H9 (cell line): Measurements from ENCODE around the gene IQCE. TPM values are rescaled to one million over a fixed set of nuclear protein-coding genes. Genes with fewer than 3 reads are reported as not detected.
A peak's percentile ranks its signal among the peaks of the same experiment; 100 is the strongest.

Source experiments
- DNase-seq: peaks from one replicate; pipeline ENCODE4 v3.0.0-alpha.2; 2017
- H2AFZ ChIP-seq: one replicate; pipeline ENCODE4 v1.6.1; 2013; ENCODE audit warnings: mild to moderate bottlenecking, low read length, control low read depth, moderate library complexity
- H2AK5ac ChIP-seq: 2 replicates; pipeline ENCODE4 v1.6.1; 2013; ENCODE audit warnings: low read length, control low read depth, mixed read lengths; ENCODE audit not compliant: insufficient read length
- H2BK120ac ChIP-seq: one replicate; pipeline ENCODE4 v1.6.1; 2013; ENCODE audit warnings: low read depth, mild to moderate bottlenecking, low read length, control low read depth, inconsistent platforms; ENCODE audit not compliant: poor library complexity, severe bottlenecking
- H2BK12ac ChIP-seq: 2 replicates; pipeline ENCODE4 v1.6.1; 2013; ENCODE audit warnings: low read length, control low read depth, mixed read lengths, low read depth; ENCODE audit not compliant: insufficient read length
- H2BK15ac ChIP-seq: 2 replicates; pipeline ENCODE4 v1.6.1; 2013; ENCODE audit warnings: low read depth, low read length, control low read depth
- H2BK20ac ChIP-seq: one replicate; pipeline ENCODE4 v1.6.1; 2013; ENCODE audit warnings: low read depth, mild to moderate bottlenecking, low read length, control low read depth, inconsistent platforms; ENCODE audit not compliant: poor library complexity, severe bottlenecking
- H2BK5ac ChIP-seq: 2 replicates; pipeline ENCODE4 v1.6.1; 2013; ENCODE audit warnings: low read length, control low read depth, mixed read lengths; ENCODE audit not compliant: insufficient read length
- H3K14ac ChIP-seq: 2 replicates; pipeline ENCODE4 v1.6.1; 2013; ENCODE audit warnings: low read length, control low read depth; ENCODE audit not compliant: insufficient read depth
- H3K18ac ChIP-seq: 2 replicates; pipeline ENCODE4 v1.6.1; 2013; ENCODE audit warnings: low read depth, mild to moderate bottlenecking, mixed read lengths, low read length, control low read depth; ENCODE audit not compliant: insufficient read length
- H3K23ac ChIP-seq: 2 replicates; pipeline ENCODE4 v1.6.1; 2013; ENCODE audit warnings: low read length, control low read depth, mixed read lengths, low read depth; ENCODE audit not compliant: insufficient read length
- H3K23me2 ChIP-seq: 2 replicates; pipeline ENCODE4 v1.6.1; 2013; ENCODE audit warnings: low read depth, mild to moderate bottlenecking, mixed read lengths, low read length, control low read depth; ENCODE audit not compliant: insufficient read length, poor library complexity, severe bottlenecking
- H3K27ac ChIP-seq: 2 replicates; pipeline ENCODE4 v1.5.1; 2013; ENCODE audit warnings: low read length, control low read depth, mixed read lengths, low read depth; ENCODE audit not compliant: insufficient read length
- H3K27me3 ChIP-seq: 2 replicates; pipeline ENCODE4 v1.6.1; 2013; ENCODE audit warnings: low read length, control low read depth, inconsistent platforms; ENCODE audit not compliant: insufficient read depth
- H3K4ac ChIP-seq: 2 replicates; pipeline ENCODE4 v1.6.1; 2013; ENCODE audit warnings: low read depth, mild to moderate bottlenecking, control low read depth, inconsistent platforms, low read length, moderate library complexity
- H3K4me1 ChIP-seq: 2 replicates; pipeline ENCODE4 v1.6.1; 2013; ENCODE audit warnings: low read length, control low read depth, inconsistent platforms; ENCODE audit not compliant: insufficient read depth
- H3K4me2 ChIP-seq: 2 replicates; pipeline ENCODE4 v1.6.1; 2013; ENCODE audit warnings: low read length, control low read depth, mixed read lengths; ENCODE audit not compliant: insufficient read length, insufficient read depth
- H3K56ac ChIP-seq: 2 replicates; pipeline ENCODE4 v1.6.1; 2013; ENCODE audit warnings: low read depth, mild to moderate bottlenecking, mixed read lengths, low read length, control low read depth; ENCODE audit not compliant: insufficient read length
- H3K79me1 ChIP-seq: 2 replicates; pipeline ENCODE4 v1.6.1; 2013; ENCODE audit warnings: low read depth, mild to moderate bottlenecking, moderate library complexity, low read length, control low read depth, inconsistent platforms; ENCODE audit not compliant: insufficient read depth, poor library complexity, severe bottlenecking
- H3K79me2 ChIP-seq: 2 replicates; pipeline ENCODE4 v1.6.1; 2013; ENCODE audit warnings: low read length, control low read depth, inconsistent platforms; ENCODE audit not compliant: insufficient read depth
- H3K9ac ChIP-seq: 2 replicates; pipeline ENCODE4 v1.6.1; 2013; ENCODE audit warnings: low read length, control low read depth, mixed read lengths; ENCODE audit not compliant: insufficient read length; ENCODE audit errors: extremely low read depth
- H3K9me3 ChIP-seq: one replicate; pipeline ENCODE4 v1.6.1; 2013; ENCODE audit warnings: low read depth, low read length, inconsistent platforms; ENCODE audit not compliant: control insufficient read depth
- H3T11ph ChIP-seq: one replicate; pipeline ENCODE4 v1.6.1; 2013; ENCODE audit warnings: mild to moderate bottlenecking, low read length, control low read depth, inconsistent platforms
- H4K20me1 ChIP-seq: one replicate; pipeline ENCODE4 v1.6.1; 2013; ENCODE audit not compliant: control insufficient read depth, insufficient read length, insufficient read depth
- H4K5ac ChIP-seq: 2 replicates; pipeline ENCODE4 v1.6.1; 2013; ENCODE audit warnings: low read depth, mild to moderate bottlenecking, mixed read lengths, low read length, control low read depth; ENCODE audit not compliant: insufficient read length
- H4K8ac ChIP-seq: replicated peaks from 2 replicates; pipeline ENCODE4 v1.6.1; 2013; ENCODE audit warnings: low read length, control low read depth, mixed read lengths, low read depth; ENCODE audit not compliant: insufficient read length
- H4K91ac ChIP-seq: 2 replicates; pipeline ENCODE4 v1.6.1; 2013; ENCODE audit warnings: low read depth, mild to moderate bottlenecking, moderate library complexity, mixed read lengths, low read length, control low read depth; ENCODE audit not compliant: insufficient read length
- H3K27ac Mint-ChIP-seq, 3 experiments: 2 replicates in 2 of 3; 3 replicates in 1 of 3; pipeline ENCODE4 v1.8.0; 2020 to 2021; ENCODE audit warnings: mixed read lengths in 3 of 3, mild to moderate bottlenecking in 1 of 3, moderate library complexity in 1 of 3
- H3K27me3 Mint-ChIP-seq: 2 replicates; pipeline ENCODE4 v1.8.0; 2021; ENCODE audit warnings: low read depth, mild to moderate bottlenecking, moderate library complexity, mixed read lengths
- H3K36me3 Mint-ChIP-seq, 3 experiments: 2 replicates in 2 of 3; 3 replicates in 1 of 3; pipeline ENCODE4 v1.8.0; 2020 to 2021; ENCODE audit warnings: low read depth in 3 of 3, mixed read lengths in 3 of 3; ENCODE audit not compliant: insufficient read depth in 1 of 3
- H3K4me1 Mint-ChIP-seq, 2 experiments: 2 replicates each; pipeline ENCODE4 v1.8.0; 2020; ENCODE audit warnings: mixed read lengths in 2 of 2
- H3K4me3 Mint-ChIP-seq, 2 experiments: 2 replicates in 1 of 2; 3 replicates in 1 of 2; pipeline ENCODE4 v1.8.0; 2020 to 2021; ENCODE audit warnings: mild to moderate bottlenecking in 2 of 2, mixed read lengths in 2 of 2, moderate library complexity in 1 of 2
- H3K9me3 Mint-ChIP-seq, 2 experiments: 2 replicates in 1 of 2; 3 replicates in 1 of 2; pipeline ENCODE4 v1.8.0; 2020; ENCODE audit warnings: mild to moderate bottlenecking in 2 of 2, mixed read lengths in 2 of 2, moderate library complexity in 1 of 2
- WGBS: extraction: QIAGEN DNeasy Blood & Tissue Kit; methylation state at CpG from one replicate; pipeline ENCODE4 v1.1.7; 2013; ENCODE audit warnings: missing lambda C conversion rate, low lambda C conversion rate, mixed read lengths; ENCODE audit not compliant: insufficient read length; ENCODE audit errors: extremely low coverage; 5-methylcytosine and 5-hydroxymethylcytosine counted together
- total RNA-seq: library from RNA; stranded (reverse); gene quantifications from 2 replicates; pipeline ENCODE4 v1.2.1, GENCODE V29; 2021
- TF ChIP-seq, protein P1 (sequence below): fragments of 200-600 bp; sonication (generic); conservative IDR thresholded peaks from 3 replicates; pipeline ENCODE4 v1.8.0; 2021; ENCODE audit warnings: antibody characterized with exemption, mild to moderate bottlenecking

The IQCE gene
- total RNA-seq, 1 experiment from 2014 or later, result 7.0 TPM

DNA sequence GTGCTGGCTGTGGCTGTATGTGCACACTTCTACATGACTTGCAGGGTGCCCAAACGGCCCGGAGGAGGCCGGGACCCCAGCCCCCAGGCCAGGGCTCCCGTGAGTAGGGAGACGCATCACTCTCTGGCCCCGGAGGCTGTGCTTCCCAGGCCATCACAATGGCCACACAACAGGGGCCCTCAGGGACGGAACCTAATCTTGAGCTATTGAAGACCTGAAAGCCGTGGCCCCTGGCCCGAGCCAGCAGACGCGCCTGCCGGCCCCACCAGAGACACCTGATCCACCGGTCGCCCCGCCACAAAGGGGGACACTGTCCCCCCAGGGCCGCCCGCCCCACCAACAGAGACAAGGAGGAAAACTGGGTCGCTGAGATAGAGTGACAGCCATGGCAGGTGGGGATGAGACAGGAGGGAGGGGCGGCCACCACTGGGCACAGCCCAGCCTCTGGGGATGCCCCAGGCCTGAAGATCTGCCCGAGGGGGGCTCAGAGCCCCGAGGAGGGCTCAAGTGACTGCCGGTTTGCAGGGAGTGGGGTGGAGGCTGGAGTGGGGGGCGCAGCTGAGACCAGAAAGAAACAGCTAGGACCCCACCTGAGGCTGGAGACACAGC lies 49.4 kb upstream of the IQCE start:
- H2BK12ac ChIP-seq, result no peak overlapping the region
- H3K14ac ChIP-seq, result no peak overlapping the region
- no peaks in the 10 kb centered on the region for H3K79me1 ChIP-seq
- H4K5ac ChIP-seq, result no peak overlapping the region
- H3T11ph ChIP-seq, result no peak overlapping the region
- no peak overlapping the region for H4K91ac ChIP-seq
- no peak overlapping the region for H3K4me3 Mint-ChIP-seq
- no peaks in the 10 kb centered on the region for H4K20me1 ChIP-seq
- H2AK5ac ChIP-seq, result no peak overlapping the region
- H3K4ac ChIP-seq, result no peak overlapping the region
- no peak overlapping the region for H3K18ac ChIP-seq
- H3K27me3 Mint-ChIP-seq, result no peaks in the 10 kb centered on the region
- peak overlapping the region in 1 of 3 experiments; percentile 53; a peak in 1 of 7 replicates for H3K27ac Mint-ChIP-seq
- H3K9me3 ChIP-seq, result no peaks in the 10 kb centered on the region
- no peak overlapping the region for H3K4me2 ChIP-seq
- no peaks in the 10 kb centered on the region for H3K27me3 ChIP-seq
- H2AFZ ChIP-seq, result no peak overlapping the region
- no peak overlapping the region for H3K56ac ChIP-seq
- H3K79me2 ChIP-seq, result no peaks in the 10 kb centered on the region
- no peaks in the 10 kb centered on the region for H3K23me2 ChIP-seq
- no peak overlapping the region for H2BK120ac ChIP-seq
- DNase-seq, result no peak
- no peak overlapping the region for H3K23ac ChIP-seq
- peaks cover 13 to 36% of the 10 kb centered on the region in 2 experiments for H3K4me1 Mint-ChIP-seq
- H3K9ac ChIP-seq, result no peak overlapping the region
- no peak overlapping the region for H4K8ac ChIP-seq
- no peaks in the 10 kb centered on the region; a peak in 1 of 5 replicates for H3K9me3 Mint-ChIP-seq
- no peak overlapping the region for H2BK5ac ChIP-seq
- no peak overlapping the region for H2BK15ac ChIP-seq
- no peak overlapping the region for H2BK20ac ChIP-seq
- TF ChIP-seq, protein P1, sequence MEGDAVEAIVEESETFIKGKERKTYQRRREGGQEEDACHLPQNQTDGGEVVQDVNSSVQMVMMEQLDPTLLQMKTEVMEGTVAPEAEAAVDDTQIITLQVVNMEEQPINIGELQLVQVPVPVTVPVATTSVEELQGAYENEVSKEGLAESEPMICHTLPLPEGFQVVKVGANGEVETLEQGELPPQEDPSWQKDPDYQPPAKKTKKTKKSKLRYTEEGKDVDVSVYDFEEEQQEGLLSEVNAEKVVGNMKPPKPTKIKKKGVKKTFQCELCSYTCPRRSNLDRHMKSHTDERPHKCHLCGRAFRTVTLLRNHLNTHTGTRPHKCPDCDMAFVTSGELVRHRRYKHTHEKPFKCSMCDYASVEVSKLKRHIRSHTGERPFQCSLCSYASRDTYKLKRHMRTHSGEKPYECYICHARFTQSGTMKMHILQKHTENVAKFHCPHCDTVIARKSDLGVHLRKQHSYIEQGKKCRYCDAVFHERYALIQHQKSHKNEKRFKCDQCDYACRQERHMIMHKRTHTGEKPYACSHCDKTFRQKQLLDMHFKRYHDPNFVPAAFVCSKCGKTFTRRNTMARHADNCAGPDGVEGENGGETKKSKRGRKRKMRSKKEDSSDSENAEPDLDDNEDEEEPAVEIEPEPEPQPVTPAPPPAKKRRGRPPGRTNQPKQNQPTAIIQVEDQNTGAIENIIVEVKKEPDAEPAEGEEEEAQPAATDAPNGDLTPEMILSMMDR, result no peak
- no CpG with 5 or more reads among the region's 23 CpGs for WGBS
- no peaks in the 10 kb centered on the region for H3K4me1 ChIP-seq
- H3K27ac ChIP-seq, result no peak overlapping the region
- no peaks in the 10 kb centered on the region for H3K36me3 Mint-ChIP-seq
